Erythroblast (primary cell): Measurements from ENCODE around the gene BGLAP.

ENCODE experiments used
- DNase-seq, 2 experiments: peaks; one replicate each; lab custom pipeline; 2025; lab: John Stamatoyannopoulos, UW
- GATA1 ChIP-seq: IDR thresholded peaks from 2 replicates; pipeline ENCODE4 v1.6.1; 2011; ENCODE audit warnings: low read depth, mild to moderate bottlenecking, control low read depth, low read length, moderate library complexity
- POLR2A ChIP-seq: IDR thresholded peaks from 2 replicates; pipeline ENCODE4 v1.6.1; 2011; ENCODE audit warnings: mild to moderate bottlenecking, low read length

The BGLAP gene

GRCh38 chr1:156253634-156254033 is 11.7 kb downstream of the BGLAP start:
- no peak for TF ChIP-seq POLR2A
- no peak for DNase-seq

- DNase-seq, result no peak
- no peak for TF ChIP-seq POLR2A
- TF ChIP-seq GATA1, result no peak
These were observed 15.7 kb downstream of the BGLAP start for GRCh38 chr1:156257711-156258110.

- TF ChIP-seq POLR2A (no peak), GATA1 (no peak)
These were observed 16.9 kb downstream of the BGLAP start for GRCh38 chr1:156258859-156259258.

GRCh38 chr1:156259805-156260204 is 17.8 kb downstream of the BGLAP start:
- peak; percentile 19 to 31 for DNase-seq
- TF ChIP-seq POLR2A, result no peak
- no peak for TF ChIP-seq GATA1

More at GRCh38 chr1:156258859-156259258, 16.9 kb downstream of the BGLAP start:
- DNase-seq, result no peak

- no peak for TF ChIP-seq POLR2A
- no peak for DNase-seq
These were observed 18.9 kb downstream of the BGLAP start for GRCh38 chr1:156260896-156261295.

- TF ChIP-seq GATA1 (no peak), POLR2A (no peak)
- peak; percentile 25 to 69 for DNase-seq
These were observed 20.7 kb downstream of the BGLAP start for GRCh38 chr1:156262461-156263287.

GRCh38 chr1:156263288-156263655 is 21.3 kb downstream of the BGLAP start:
- DNase-seq, result no peak
- no peak for TF ChIP-seq POLR2A
- no peak for TF ChIP-seq GATA1

- DNase-seq, result no peak
- TF ChIP-seq POLR2A, result no peak
- no peak for TF ChIP-seq GATA1
These were observed 24.1 kb downstream of the BGLAP start for GRCh38 chr1:156266051-156266450.

GRCh38 chr1:156268336-156268735 is 26.4 kb downstream of the BGLAP start:
- no peak for DNase-seq
- no peak for TF ChIP-seq GATA1
- no peak for TF ChIP-seq POLR2A

- TF ChIP-seq GATA1, result no peak
- TF ChIP-seq POLR2A, result no peak
- no peak for DNase-seq
These were observed 28.3 kb downstream of the BGLAP start for GRCh38 chr1:156270314-156270713.

GRCh38 chr1:156276532-156276931 is 34.5 kb downstream of the BGLAP start:
- DNase-seq, result no peak
- TF ChIP-seq GATA1 (no peak), POLR2A (no peak)

- TF ChIP-seq POLR2A (no peak), GATA1 (no peak)
- DNase-seq, result no peak
These were observed 35.0 kb downstream of the BGLAP start for GRCh38 chr1:156276966-156277381.

- no peak for TF ChIP-seq GATA1
- no peak for TF ChIP-seq POLR2A
- no peak for DNase-seq
These were observed 37.9 kb downstream of the BGLAP start for GRCh38 chr1:156279837-156280236.

GRCh38 chr1:156281281-156281680 is 39.3 kb downstream of the BGLAP start:
- peak; percentile 79 to 81 for DNase-seq
- TF ChIP-seq GATA1 (no peak), POLR2A (no peak)
